H9 (cell line): ENCODE measurements around the gene RTP1. TPM values are rescaled to one million over a fixed set of nuclear protein-coding genes. Genes with fewer than 3 reads are reported as not detected.

Experiments used
- DNase-seq: peaks from one replicate; pipeline ENCODE4 v3.0.0-alpha.2; 2017
- H2AFZ ChIP-seq: one replicate; pipeline ENCODE4 v1.6.1; 2013; ENCODE audit warnings: mild to moderate bottlenecking, low read length, control low read depth, moderate library complexity
- H2AK5ac ChIP-seq: 2 replicates; pipeline ENCODE4 v1.6.1; 2013; ENCODE audit warnings: low read length, control low read depth, mixed read lengths; ENCODE audit not compliant: insufficient read length
- H2BK120ac ChIP-seq: one replicate; pipeline ENCODE4 v1.6.1; 2013; ENCODE audit warnings: low read depth, mild to moderate bottlenecking, low read length, control low read depth, inconsistent platforms; ENCODE audit not compliant: poor library complexity, severe bottlenecking
- H2BK12ac ChIP-seq: 2 replicates; pipeline ENCODE4 v1.6.1; 2013; ENCODE audit warnings: low read length, control low read depth, mixed read lengths, low read depth; ENCODE audit not compliant: insufficient read length
- H2BK15ac ChIP-seq: 2 replicates; pipeline ENCODE4 v1.6.1; 2013; ENCODE audit warnings: low read depth, low read length, control low read depth
- H2BK20ac ChIP-seq: one replicate; pipeline ENCODE4 v1.6.1; 2013; ENCODE audit warnings: low read depth, mild to moderate bottlenecking, low read length, control low read depth, inconsistent platforms; ENCODE audit not compliant: poor library complexity, severe bottlenecking
- H2BK5ac ChIP-seq: 2 replicates; pipeline ENCODE4 v1.6.1; 2013; ENCODE audit warnings: low read length, control low read depth, mixed read lengths; ENCODE audit not compliant: insufficient read length
- H3K14ac ChIP-seq: 2 replicates; pipeline ENCODE4 v1.6.1; 2013; ENCODE audit warnings: low read length, control low read depth; ENCODE audit not compliant: insufficient read depth
- H3K18ac ChIP-seq: 2 replicates; pipeline ENCODE4 v1.6.1; 2013; ENCODE audit warnings: low read depth, mild to moderate bottlenecking, mixed read lengths, low read length, control low read depth; ENCODE audit not compliant: insufficient read length
- H3K23ac ChIP-seq: 2 replicates; pipeline ENCODE4 v1.6.1; 2013; ENCODE audit warnings: low read length, control low read depth, mixed read lengths, low read depth; ENCODE audit not compliant: insufficient read length
- H3K23me2 ChIP-seq: 2 replicates; pipeline ENCODE4 v1.6.1; 2013; ENCODE audit warnings: low read depth, mild to moderate bottlenecking, mixed read lengths, low read length, control low read depth; ENCODE audit not compliant: insufficient read length, poor library complexity, severe bottlenecking
- H3K27ac ChIP-seq: 2 replicates; pipeline ENCODE4 v1.5.1; 2013; ENCODE audit warnings: low read length, control low read depth, mixed read lengths, low read depth; ENCODE audit not compliant: insufficient read length
- H3K27me3 ChIP-seq: 2 replicates; pipeline ENCODE4 v1.6.1; 2013; ENCODE audit warnings: low read length, control low read depth, inconsistent platforms; ENCODE audit not compliant: insufficient read depth
- H3K4ac ChIP-seq: 2 replicates; pipeline ENCODE4 v1.6.1; 2013; ENCODE audit warnings: low read depth, mild to moderate bottlenecking, control low read depth, inconsistent platforms, low read length, moderate library complexity
- H3K4me1 ChIP-seq: 2 replicates; pipeline ENCODE4 v1.6.1; 2013; ENCODE audit warnings: low read length, control low read depth, inconsistent platforms; ENCODE audit not compliant: insufficient read depth
- H3K4me2 ChIP-seq: 2 replicates; pipeline ENCODE4 v1.6.1; 2013; ENCODE audit warnings: low read length, control low read depth, mixed read lengths; ENCODE audit not compliant: insufficient read length, insufficient read depth
- H3K56ac ChIP-seq: 2 replicates; pipeline ENCODE4 v1.6.1; 2013; ENCODE audit warnings: low read depth, mild to moderate bottlenecking, mixed read lengths, low read length, control low read depth; ENCODE audit not compliant: insufficient read length
- H3K79me1 ChIP-seq: 2 replicates; pipeline ENCODE4 v1.6.1; 2013; ENCODE audit warnings: low read depth, mild to moderate bottlenecking, moderate library complexity, low read length, control low read depth, inconsistent platforms; ENCODE audit not compliant: insufficient read depth, poor library complexity, severe bottlenecking
- H3K79me2 ChIP-seq: 2 replicates; pipeline ENCODE4 v1.6.1; 2013; ENCODE audit warnings: low read length, control low read depth, inconsistent platforms; ENCODE audit not compliant: insufficient read depth
- H3K9ac ChIP-seq: 2 replicates; pipeline ENCODE4 v1.6.1; 2013; ENCODE audit warnings: low read length, control low read depth, mixed read lengths; ENCODE audit not compliant: insufficient read length; ENCODE audit errors: extremely low read depth
- H3K9me3 ChIP-seq: one replicate; pipeline ENCODE4 v1.6.1; 2013; ENCODE audit warnings: low read depth, low read length, inconsistent platforms; ENCODE audit not compliant: control insufficient read depth
- H3T11ph ChIP-seq: one replicate; pipeline ENCODE4 v1.6.1; 2013; ENCODE audit warnings: mild to moderate bottlenecking, low read length, control low read depth, inconsistent platforms
- H4K20me1 ChIP-seq: one replicate; pipeline ENCODE4 v1.6.1; 2013; ENCODE audit not compliant: control insufficient read depth, insufficient read length, insufficient read depth
- H4K5ac ChIP-seq: 2 replicates; pipeline ENCODE4 v1.6.1; 2013; ENCODE audit warnings: low read depth, mild to moderate bottlenecking, mixed read lengths, low read length, control low read depth; ENCODE audit not compliant: insufficient read length
- H4K8ac ChIP-seq: replicated peaks from 2 replicates; pipeline ENCODE4 v1.6.1; 2013; ENCODE audit warnings: low read length, control low read depth, mixed read lengths, low read depth; ENCODE audit not compliant: insufficient read length
- H4K91ac ChIP-seq: 2 replicates; pipeline ENCODE4 v1.6.1; 2013; ENCODE audit warnings: low read depth, mild to moderate bottlenecking, moderate library complexity, mixed read lengths, low read length, control low read depth; ENCODE audit not compliant: insufficient read length
- H3K27ac Mint-ChIP-seq, 3 experiments: 2 replicates in 2 of 3; 3 replicates in 1 of 3; pipeline ENCODE4 v1.8.0; 2020 to 2021; ENCODE audit warnings: mixed read lengths in 3 of 3, mild to moderate bottlenecking in 1 of 3, moderate library complexity in 1 of 3
- H3K27me3 Mint-ChIP-seq: 2 replicates; pipeline ENCODE4 v1.8.0; 2021; ENCODE audit warnings: low read depth, mild to moderate bottlenecking, moderate library complexity, mixed read lengths
- H3K36me3 Mint-ChIP-seq, 3 experiments: 2 replicates in 2 of 3; 3 replicates in 1 of 3; pipeline ENCODE4 v1.8.0; 2020 to 2021; ENCODE audit warnings: low read depth in 3 of 3, mixed read lengths in 3 of 3; ENCODE audit not compliant: insufficient read depth in 1 of 3
- H3K4me1 Mint-ChIP-seq, 2 experiments: 2 replicates each; pipeline ENCODE4 v1.8.0; 2020; ENCODE audit warnings: mixed read lengths in 2 of 2
- H3K4me3 Mint-ChIP-seq, 2 experiments: 2 replicates in 1 of 2; 3 replicates in 1 of 2; pipeline ENCODE4 v1.8.0; 2020 to 2021; ENCODE audit warnings: mild to moderate bottlenecking in 2 of 2, mixed read lengths in 2 of 2, moderate library complexity in 1 of 2
- H3K9me3 Mint-ChIP-seq, 2 experiments: 2 replicates in 1 of 2; 3 replicates in 1 of 2; pipeline ENCODE4 v1.8.0; 2020; ENCODE audit warnings: mild to moderate bottlenecking in 2 of 2, mixed read lengths in 2 of 2, moderate library complexity in 1 of 2
- CTCF ChIP-seq: fragments of 200-600 bp; sonication (generic); conservative IDR thresholded peaks from 3 replicates; pipeline ENCODE4 v1.8.0; 2021; ENCODE audit warnings: antibody characterized with exemption, mild to moderate bottlenecking
- WGBS: extraction: QIAGEN DNeasy Blood & Tissue Kit; methylation state at CpG from one replicate; pipeline ENCODE4 v1.1.7; 2013; ENCODE audit warnings: missing lambda C conversion rate, low lambda C conversion rate, mixed read lengths; ENCODE audit not compliant: insufficient read length; ENCODE audit errors: extremely low coverage; 5-methylcytosine and 5-hydroxymethylcytosine counted together
- total RNA-seq: library from RNA; stranded (reverse); gene quantifications from 2 replicates; pipeline ENCODE4 v1.2.1, GENCODE V29; 2021

Gene RTP1
- total RNA-seq, 1 experiment from 2014 or later: 6.6 TPM

GRCh38 chr3:187213616-187214015, 16.3 kb downstream of the RTP1 start:
- no peak overlapping the region for H3K14ac ChIP-seq
- peaks cover 3 to 5% (median 5%) of the 10 kb centered on the region in 3 experiments; a peak in 4 of 7 replicates for H3K36me3 Mint-ChIP-seq
- no peak overlapping the region for H2BK20ac ChIP-seq
- no peaks in the 10 kb centered on the region for H3K23me2 ChIP-seq
- H4K20me1 ChIP-seq: no peaks in the 10 kb centered on the region
- H2BK120ac ChIP-seq: no peak overlapping the region
- H3K56ac ChIP-seq: no peak overlapping the region
- H3K27me3 Mint-ChIP-seq: peaks cover 4% of the 10 kb centered on the region; the same call in 1 of the 2 replicates
- H3K23ac ChIP-seq: no peak overlapping the region
- no peak overlapping the region for H3K4me3 Mint-ChIP-seq
- TF ChIP-seq CTCF: no peak
- H2BK12ac ChIP-seq: no peak overlapping the region
- WGBS: no CpG with 5 or more reads among the region's 1 CpG
- peaks cover 4% of the 10 kb centered on the region in 2 experiments; a peak in 3 of 5 replicates for H3K9me3 Mint-ChIP-seq
- no peak overlapping the region for H3K27ac ChIP-seq
- no peak overlapping the region for H3K4ac ChIP-seq
- H3K18ac ChIP-seq: no peak overlapping the region
- no peaks in the 10 kb centered on the region for H3K79me2 ChIP-seq
- peaks cover 8% of the 10 kb centered on the region; the same call in 1 of the 2 replicates for H3K4me1 ChIP-seq
- H4K8ac ChIP-seq: no peak overlapping the region
- no peak overlapping the region for H4K5ac ChIP-seq
- no peaks in the 10 kb centered on the region for H3K79me1 ChIP-seq
- H3T11ph ChIP-seq: no peak overlapping the region
- no peak overlapping the region for H3K9ac ChIP-seq
- no peak overlapping the region for H3K27ac Mint-ChIP-seq
- H2AFZ ChIP-seq: no peak overlapping the region
- H3K27me3 ChIP-seq: no peaks in the 10 kb centered on the region
- no peaks in the 10 kb centered on the region for H3K9me3 ChIP-seq
- DNase-seq: no peak
- no peak overlapping the region for H2AK5ac ChIP-seq
- no peak overlapping the region for H4K91ac ChIP-seq
- H3K4me1 Mint-ChIP-seq: peaks cover 16 to 23% of the 10 kb centered on the region in 2 experiments
- H2BK15ac ChIP-seq: no peak overlapping the region
- H2BK5ac ChIP-seq: no peak overlapping the region
- H3K4me2 ChIP-seq: no peak overlapping the region
